DOHH2 (cell line): Measurements from ENCODE around the gene ACP2.

Experiments
- CTCF ChIP-seq: fragments of 200-600 bp; sonication (generic); IDR thresholded peaks from one replicate; pipeline ENCODE4 v1.5.1; 2014; ENCODE audit warnings: antibody characterized with exemption, mild to moderate bottlenecking, low read depth, low read length; ENCODE audit not compliant: poor library complexity, severe bottlenecking
- EZH2phosphoT487 ChIP-seq: fragments of 200-600 bp; sonication (generic); IDR thresholded peaks from 2 replicates; pipeline ENCODE4 v1.6.1; 2017; ENCODE audit warnings: borderline replicate concordance, mild to moderate bottlenecking, antibody characterized with exemption, low read length, moderate library complexity, mixed read lengths

GRCh38 chr11:47276923-47277322 is 28.3 kb upstream of the ACP2 start:
- TF ChIP-seq CTCF (no peak), EZH2phosphoT487 (no peak)
